Left renal pelvis (tissue), 4 donors: Measurements from ENCODE around the gene BRD9. TPM values are rescaled to one million over a fixed set of nuclear protein-coding genes. Genes with fewer than 3 reads are reported as not detected.
"Not testable (repeated sequence)": the region's sequence is repeated elsewhere in the genome, so short reads cannot be mapped to it uniquely, and the experiment has no call there.

Experiments
- DNase-seq, 4 donors: peaks; one replicate each; pipeline ENCODE4 v3.0.0-alpha.2; 2013; ENCODE audit warnings: low read depth in 4 of 4, low spot score in 3 of 4
- polyA plus RNA-seq, 4 donors: library from polyadenylated mRNA; unstranded; fragments of 120-200 nt; gene quantifications; one replicate each; pipeline ENCODE4 v1.2.1, GENCODE V29; 2013; ENCODE audit not compliant: insufficient read length in 4 of 4

The BRD9 gene
- polyA plus RNA-seq, 4 donors, result 33.6 to 45.3 (median 36.7) TPM

GRCh38 chr5:923281-923873 is 30.8 kb upstream of the BRD9 start:
- DNase-seq, result peak in 1 of 4 donors; percentile 48

DNA sequence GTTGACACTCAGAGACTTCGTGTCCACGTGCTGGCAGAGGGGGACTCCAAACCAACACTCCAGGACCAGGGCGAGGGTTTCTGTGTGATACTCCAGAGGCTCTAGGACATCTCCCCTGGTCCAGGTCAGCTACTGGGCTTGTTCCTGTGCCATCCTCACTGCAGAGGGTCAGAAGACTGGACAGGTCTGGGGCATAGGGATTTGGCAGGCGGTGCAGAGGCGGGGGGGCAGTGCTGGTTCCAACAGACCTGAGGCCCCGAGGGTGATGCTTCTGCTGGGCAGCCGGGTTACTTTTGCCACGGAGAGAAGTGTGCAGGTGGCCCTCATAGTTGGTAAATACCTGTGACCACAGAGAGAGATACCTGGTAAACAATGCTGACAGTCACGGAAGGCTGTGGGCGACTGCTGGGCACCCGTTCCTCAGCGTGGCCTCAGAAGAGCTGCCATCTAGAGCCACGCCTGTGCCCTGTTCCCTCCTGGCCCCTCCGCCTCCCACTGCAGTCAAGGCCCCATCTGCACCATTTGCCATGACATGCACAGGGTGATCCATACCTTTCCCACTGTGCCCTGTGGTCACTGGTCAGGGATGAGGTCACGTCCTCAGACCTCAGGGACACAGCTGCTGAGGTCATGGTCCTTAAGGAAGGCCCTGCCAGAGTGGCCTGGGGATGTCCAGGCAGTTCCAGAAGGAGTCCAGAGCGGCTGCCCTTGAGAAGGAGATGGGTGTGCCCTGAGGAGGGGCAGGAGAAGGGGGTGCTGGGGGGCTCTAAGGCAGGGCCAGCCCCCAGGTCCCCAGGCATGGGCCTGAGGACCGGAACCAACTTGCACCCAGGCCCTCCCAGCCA is 30.1 kb upstream of the BRD9 start:
- no peak for DNase-seq

- no peak for DNase-seq
Measured at GRCh38 chr5:921456-922435, 29.1 kb upstream of the BRD9 start.

GRCh38 chr5:920321-920720 is 27.7 kb upstream of the BRD9 start:
- DNase-seq, result no peak

- no peak for DNase-seq
Measured at GRCh38 chr5:919356-920000, 26.9 kb upstream of the BRD9 start.

DNA sequence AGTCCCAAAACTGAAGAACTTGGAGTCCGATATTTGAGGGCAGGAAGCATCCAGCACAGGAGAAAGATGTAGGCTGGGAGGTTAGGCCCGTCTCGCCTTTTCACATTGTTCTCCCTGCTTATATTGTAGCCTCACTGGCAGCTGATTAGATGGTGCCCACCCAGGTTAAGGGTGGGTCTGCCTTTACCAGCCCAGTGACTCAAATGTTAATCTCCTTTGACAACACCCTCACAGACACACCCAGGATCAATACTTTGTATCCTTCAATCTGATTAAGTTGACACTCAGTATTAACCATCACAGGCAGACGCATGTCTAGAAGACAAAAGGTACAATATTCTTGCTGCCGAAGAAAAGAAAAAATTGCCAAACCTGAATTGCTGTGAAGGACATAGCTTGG is 26.1 kb upstream of the BRD9 start:
- not testable (repeated sequence) for DNase-seq

DNA sequence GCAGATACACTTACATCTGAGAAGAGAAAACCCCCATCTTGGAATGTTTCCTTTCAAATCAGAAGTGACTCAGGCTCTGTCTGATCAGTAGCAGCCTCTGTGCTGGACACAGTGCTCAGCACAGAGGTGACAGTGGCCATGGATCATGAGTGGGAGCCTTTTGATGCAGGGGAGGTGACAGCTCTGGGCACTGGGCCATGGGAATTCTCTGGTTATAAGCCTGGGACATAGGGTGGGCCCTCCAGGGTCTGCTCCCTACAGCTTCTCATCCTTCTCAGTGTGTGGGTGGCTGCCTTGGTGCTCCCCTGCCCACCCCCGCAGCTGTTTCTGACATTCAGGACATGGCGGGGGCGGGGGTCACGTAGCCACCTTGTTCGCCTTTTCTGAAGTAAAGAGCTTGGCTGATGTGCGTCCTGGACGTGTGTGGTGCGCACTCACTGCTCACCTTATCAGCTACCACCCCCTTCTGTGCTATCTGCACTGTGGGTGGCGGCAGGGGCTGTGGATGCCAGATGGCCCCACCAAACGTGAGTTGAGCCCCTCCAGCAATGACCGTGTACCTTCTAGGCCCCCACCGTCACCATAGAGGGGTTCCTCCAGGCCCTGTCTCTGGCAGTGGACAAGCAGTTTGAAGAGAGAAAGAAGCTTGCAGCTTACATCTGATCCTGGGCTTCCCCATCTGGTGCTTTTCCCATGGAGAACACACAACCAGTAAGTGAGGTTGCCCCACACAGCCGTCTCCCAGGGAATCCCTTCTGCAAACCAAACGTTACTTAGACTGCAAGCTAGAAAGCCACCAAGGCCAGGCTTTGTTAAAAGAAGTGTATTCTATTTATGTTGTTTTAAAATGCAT is 24.1 kb upstream of the BRD9 start:
- no peak for DNase-seq

GRCh38 chr5:915946-916345 is 23.3 kb upstream of the BRD9 start:
- DNase-seq, result no peak

GRCh38 chr5:915346-915745 is 22.7 kb upstream of the BRD9 start:
- not testable (repeated sequence) for DNase-seq

DNA sequence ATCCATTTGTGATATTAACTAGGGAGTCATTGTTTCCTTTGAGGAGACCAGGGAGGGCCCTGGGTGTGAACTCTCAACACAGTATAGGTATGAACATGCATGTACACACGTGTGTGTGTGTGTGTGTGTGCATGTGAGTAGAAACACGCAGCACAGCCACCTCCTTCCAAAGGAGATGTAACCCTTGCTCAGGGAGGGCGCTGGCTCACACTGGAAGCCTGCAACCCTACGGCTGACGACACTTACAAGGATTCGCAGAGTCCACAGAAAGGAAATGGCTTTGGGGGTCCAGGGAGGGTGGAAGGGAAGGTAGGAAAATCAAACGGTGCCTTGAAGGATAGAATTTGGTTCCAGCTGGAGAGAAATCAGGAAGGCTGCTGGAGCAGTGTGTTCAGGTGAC is 22.0 kb upstream of the BRD9 start:
- no peak for DNase-seq

DNA sequence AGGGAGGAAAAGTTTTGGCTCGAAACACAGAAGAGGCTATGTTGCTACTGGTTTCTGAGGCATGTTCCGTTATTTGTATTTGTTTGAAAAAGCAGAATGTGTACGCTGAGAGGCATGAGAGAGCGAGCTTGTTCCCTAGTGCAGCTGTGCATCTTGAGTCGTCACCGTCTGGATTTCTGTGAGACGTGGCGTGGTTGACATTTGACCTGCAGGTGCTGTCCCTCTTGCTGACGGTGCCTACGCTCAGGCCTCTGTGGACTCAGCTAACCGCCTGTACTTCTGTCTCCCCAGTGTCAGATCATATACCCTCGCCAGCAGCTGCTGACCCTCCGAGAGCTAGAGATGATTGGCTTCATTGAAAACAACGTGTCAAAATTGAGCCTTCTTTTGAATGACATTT is 21.6 kb upstream of the BRD9 start:
- DNase-seq, result no peak

GRCh38 chr5:912280-913091 is 19.9 kb upstream of the BRD9 start:
- no peak for DNase-seq

GRCh38 chr5:911601-912000 is 19.0 kb upstream of the BRD9 start:
- DNase-seq, result no peak

- DNase-seq, result no peak
Measured at GRCh38 chr5:910769-911160, 18.2 kb upstream of the BRD9 start.

DNA sequence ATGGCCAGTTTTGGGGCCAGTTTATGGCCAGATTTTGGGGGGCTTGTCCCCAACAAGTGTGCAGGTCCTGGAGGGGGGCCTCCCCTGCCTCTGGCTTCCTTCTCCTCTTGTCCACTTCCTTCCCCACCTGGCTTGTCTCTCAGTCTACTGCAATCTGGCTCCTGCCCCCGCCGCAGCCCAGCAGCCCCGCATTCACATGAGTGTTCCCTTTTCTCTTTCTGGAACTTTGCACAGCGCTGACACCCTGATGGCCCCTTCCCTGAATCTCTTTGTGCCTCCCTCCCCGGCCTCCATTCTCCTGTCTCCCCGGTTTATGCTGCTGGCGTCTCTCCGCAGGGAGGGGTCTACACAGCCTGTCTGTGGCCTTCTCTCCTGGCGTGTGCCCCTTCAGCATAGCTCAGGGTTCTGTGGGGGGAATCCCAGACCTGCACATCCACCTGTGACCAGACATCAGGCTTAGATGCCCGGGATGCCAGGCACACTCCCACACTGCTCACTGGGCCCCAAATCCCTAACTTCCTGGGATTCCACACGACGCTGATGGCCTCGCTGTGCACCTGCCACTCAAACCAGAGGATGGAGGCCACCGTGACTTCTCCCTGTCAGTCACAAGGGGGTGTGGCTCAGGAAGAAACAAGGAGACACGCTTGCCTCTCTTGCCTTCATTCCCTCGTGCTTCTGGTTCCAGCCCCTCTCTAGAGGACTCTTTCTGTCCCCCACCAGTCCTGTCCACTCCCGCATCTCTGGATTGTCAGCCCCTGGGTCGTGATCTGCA is 17.6 kb upstream of the BRD9 start:
- no peak for DNase-seq

DNA sequence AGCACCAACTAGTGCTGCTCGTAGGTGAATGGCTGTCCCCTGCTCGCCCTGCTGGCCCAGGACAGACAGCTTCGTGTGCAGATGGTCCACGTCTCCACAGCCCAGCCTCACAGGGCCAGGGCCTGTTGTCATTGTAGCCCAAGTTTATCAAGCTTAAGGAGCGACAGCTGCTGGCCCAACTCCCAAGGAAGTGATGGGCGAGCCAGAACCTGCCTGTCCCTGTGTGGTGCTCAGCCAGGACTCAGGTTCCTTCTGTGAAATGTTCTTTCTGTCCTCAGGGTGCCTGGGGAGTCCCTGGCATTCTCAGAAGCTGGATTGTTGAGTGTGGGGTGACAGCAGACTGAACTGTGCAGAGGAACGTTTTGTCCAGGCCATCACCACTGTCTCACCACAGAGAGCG is 16.5 kb upstream of the BRD9 start:
- no peak for DNase-seq

GRCh38 chr5:908172-908571 is 15.6 kb upstream of the BRD9 start:
- DNase-seq, result no peak

DNA sequence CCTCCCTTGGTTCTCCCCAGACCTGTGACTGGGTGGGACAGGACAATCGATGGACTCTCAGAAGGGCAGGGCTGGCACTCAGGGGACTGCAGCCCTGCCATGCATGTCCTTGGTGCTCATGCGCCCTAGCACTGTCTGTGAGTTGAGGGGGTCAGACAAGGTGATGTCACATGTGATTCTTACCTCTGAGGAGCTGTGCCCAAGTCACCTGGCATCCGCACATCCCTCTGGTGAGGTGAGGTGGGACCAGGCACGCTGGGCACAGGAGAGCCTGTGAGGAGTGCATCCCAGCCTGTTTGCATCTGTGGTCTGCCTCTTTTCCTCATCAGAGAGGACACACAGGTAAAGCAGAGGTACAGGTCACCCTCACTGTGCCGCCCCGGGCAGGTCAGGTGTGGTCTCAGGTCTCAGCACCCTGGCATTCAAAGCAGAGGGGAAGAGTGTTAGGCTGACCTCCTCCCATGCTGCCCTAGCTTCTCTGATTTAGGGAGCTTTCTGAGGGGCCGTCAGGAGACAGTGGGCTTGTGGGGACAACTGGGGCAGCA is 14.8 kb upstream of the BRD9 start:
- no peak for DNase-seq
